GM23248 (cell line): Measurements from ENCODE around the gene UPK3A.

ENCODE experiments used
- EZH2 ChIP-seq: fragments of 200-600 bp; sonication (generic); IDR thresholded peaks from 2 replicates; pipeline ENCODE4 v1.6.1; 2018; ENCODE audit warnings: antibody characterized with exemption, mild to moderate bottlenecking; ENCODE audit not compliant: insufficient read depth, poor library complexity, severe bottlenecking
- EZH2phosphoT487 ChIP-seq: fragments of 200-600 bp; sonication (generic); IDR thresholded peaks from 2 replicates; pipeline ENCODE4 v1.6.1; 2018; ENCODE audit warnings: antibody characterized with exemption, moderate library complexity, mild to moderate bottlenecking, low read depth; ENCODE audit not compliant: insufficient read depth

DNA sequence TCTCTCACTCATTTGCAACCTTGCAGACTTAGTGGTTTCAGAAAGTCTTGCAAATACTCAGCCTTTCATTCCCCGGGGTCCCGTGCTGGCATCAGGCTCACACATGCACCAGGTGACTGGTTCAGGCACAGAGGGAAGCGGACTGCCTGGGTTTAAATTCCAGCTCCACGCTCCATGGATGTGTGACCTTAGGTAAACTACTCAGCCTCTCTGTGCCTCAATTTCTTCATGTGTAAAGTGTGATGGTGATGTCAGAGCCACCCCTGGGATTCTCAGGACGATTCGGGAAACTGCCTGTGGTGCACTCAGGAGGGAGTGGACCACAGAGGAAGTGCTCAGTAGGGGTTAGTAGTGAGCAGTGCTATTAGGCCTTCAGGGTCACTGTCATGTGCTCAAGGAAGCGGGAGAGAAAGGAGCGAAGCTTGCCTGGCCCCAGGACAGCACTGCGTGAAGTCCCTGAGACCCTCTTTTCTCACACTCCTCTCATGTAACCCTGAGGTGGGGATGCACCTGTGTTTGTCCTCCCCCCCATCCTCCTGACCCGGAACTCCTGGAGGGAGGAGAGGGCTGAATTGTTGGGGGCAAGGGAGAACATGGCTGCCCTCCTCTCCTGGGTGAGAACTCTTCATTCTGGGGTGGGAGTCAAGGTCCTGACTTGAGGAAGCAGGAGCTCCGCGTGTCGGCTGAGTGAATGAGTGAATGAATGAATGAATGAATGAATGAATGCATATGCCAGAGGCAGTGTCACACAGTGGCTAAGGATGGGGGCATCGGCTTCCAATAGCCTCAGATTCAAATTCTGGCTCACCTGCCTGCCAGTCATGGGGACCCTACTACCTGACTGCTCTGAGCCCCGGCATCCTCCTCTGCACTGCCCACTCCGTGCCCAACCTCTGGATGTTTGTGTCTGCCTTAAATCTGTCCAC is 14.4 kb upstream of the UPK3A start:
- TF ChIP-seq EZH2 (no peak), EZH2phosphoT487 (no peak)
